ENCODE measurements around the gene GRIN2A.

Gene GRIN2A

GRCh38 chr16:10225653-10226052 is 43.4 kb upstream of the GRIN2A start:
- H3K4me3 Mint-ChIP-seq = no peak overlapping the region
- H3K9me3 Mint-ChIP-seq = peaks cover 2% of the 10 kb centered on the region
- TF ChIP-seq CTCF (IDR thresholded peaks at IDR 0.05; ENCODE audit: unreplicated experiment in 3 of 3) = no peak
- no peak overlapping the region for H3K27ac Mint-ChIP-seq
- H3K4me1 Mint-ChIP-seq = peaks cover 34% of the 10 kb centered on the region
- H3K36me3 Mint-ChIP-seq (ENCODE audit: low read depth) = no peaks in the 10 kb centered on the region
- peaks cover 10% of the 10 kb centered on the region for H3K27me3 Mint-ChIP-seq (ENCODE audit: low read depth)

DNA sequence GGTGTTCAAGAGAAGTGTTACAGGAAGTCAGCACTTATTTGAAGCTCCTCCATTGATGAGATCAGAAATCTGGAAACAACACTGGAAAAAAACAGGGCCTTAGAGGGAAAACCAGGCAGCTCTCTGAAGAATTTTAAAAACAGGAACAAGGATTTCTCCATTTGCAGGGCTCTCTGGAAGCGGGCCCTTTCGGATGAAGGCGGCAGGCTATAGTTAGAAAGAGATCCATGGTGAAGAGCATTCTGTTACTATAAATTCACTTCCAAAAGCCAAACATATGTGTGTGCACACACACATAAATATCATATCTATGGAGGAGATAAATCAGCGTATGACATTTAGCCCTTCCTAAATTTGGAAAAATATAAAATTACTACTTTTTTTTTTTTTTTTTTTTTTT is 42.6 kb upstream of the GRIN2A start:
- no peaks in the 10 kb centered on the region for H3K36me3 Mint-ChIP-seq (ENCODE audit: low read depth)
- H3K4me1 Mint-ChIP-seq = peaks cover 34% of the 10 kb centered on the region
- no peak overlapping the region for H3K27ac Mint-ChIP-seq
- H3K9me3 Mint-ChIP-seq = peaks cover 2% of the 10 kb centered on the region
- H3K27me3 Mint-ChIP-seq (ENCODE audit: low read depth) = peaks cover 10% of the 10 kb centered on the region
- no peak overlapping the region for H3K4me3 Mint-ChIP-seq
- TF ChIP-seq CTCF (IDR thresholded peaks at IDR 0.05; ENCODE audit: unreplicated experiment in 3 of 3) = no peak

GRCh38 chr16:10220942-10221341 is 38.7 kb upstream of the GRIN2A start:
- Mint-ChIP-seq H3K9me3 (no peaks in the 10 kb centered on the region), H3K27me3 (ENCODE audit: low read depth) (peaks cover 6% of the 10 kb centered on the region), H3K4me1 (peaks cover 11% of the 10 kb centered on the region), H3K36me3 (ENCODE audit: low read depth) (no peaks in the 10 kb centered on the region), H3K27ac (no peak overlapping the region), H3K4me3 (no peak overlapping the region)
- TF ChIP-seq CTCF (IDR thresholded peaks at IDR 0.05; ENCODE audit: unreplicated experiment in 3 of 3) = no peak

- no peak overlapping the region for H3K4me3 Mint-ChIP-seq
- no peaks in the 10 kb centered on the region for H3K9me3 Mint-ChIP-seq
- H3K27me3 Mint-ChIP-seq (ENCODE audit: low read depth) = peaks cover 6% of the 10 kb centered on the region
- no peak overlapping the region for H3K27ac Mint-ChIP-seq
- no peak for TF ChIP-seq CTCF (IDR thresholded peaks at IDR 0.05; ENCODE audit: unreplicated experiment in 3 of 3)
- H3K4me1 Mint-ChIP-seq = peaks cover 4% of the 10 kb centered on the region
- no peaks in the 10 kb centered on the region for H3K36me3 Mint-ChIP-seq (ENCODE audit: low read depth)
Observed at GRCh38 chr16:10219742-10220141, 37.5 kb upstream of the GRIN2A start.

- H3K4me3 Mint-ChIP-seq = no peak overlapping the region
- H3K27ac Mint-ChIP-seq = no peak overlapping the region
- no peaks in the 10 kb centered on the region for H3K4me1 Mint-ChIP-seq
- H3K36me3 Mint-ChIP-seq (ENCODE audit: low read depth) = no peaks in the 10 kb centered on the region
- TF ChIP-seq CTCF (IDR thresholded peaks at IDR 0.05; ENCODE audit: unreplicated experiment in 3 of 3) = no peak
- H3K27me3 Mint-ChIP-seq (ENCODE audit: low read depth) = peaks cover 6% of the 10 kb centered on the region
- no peaks in the 10 kb centered on the region for H3K9me3 Mint-ChIP-seq
Observed at GRCh38 chr16:10218490-10219206, 36.4 kb upstream of the GRIN2A start.

DNA sequence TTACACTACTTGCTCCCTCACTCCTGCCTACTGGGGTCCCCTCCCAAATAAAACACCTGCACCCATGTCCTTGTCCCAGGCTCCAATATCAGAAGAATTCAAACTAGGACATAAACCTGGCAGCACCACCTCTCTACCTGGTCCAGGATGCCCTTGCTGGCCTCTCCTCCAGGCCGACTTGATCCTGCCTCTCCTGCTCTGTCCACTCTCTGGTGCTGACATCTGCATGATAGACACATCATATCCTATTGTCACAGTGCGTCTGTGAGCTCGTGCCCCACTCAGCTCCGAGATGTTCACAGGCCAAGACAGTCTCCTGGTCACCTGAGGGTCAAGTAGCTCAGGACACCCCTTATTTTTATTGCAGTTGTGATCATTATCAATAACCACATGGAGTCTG is 31.5 kb upstream of the GRIN2A start:
- Mint-ChIP-seq H3K9me3 (no peaks in the 10 kb centered on the region), H3K27me3 (ENCODE audit: low read depth) (peaks cover 3% of the 10 kb centered on the region)

More for the DNA sequence above, 31.5 kb upstream of the GRIN2A start:
- no peak for TF ChIP-seq CTCF (IDR thresholded peaks at IDR 0.05; ENCODE audit: unreplicated experiment in 3 of 3)
- no peaks in the 10 kb centered on the region for H3K4me1 Mint-ChIP-seq
- H3K27ac Mint-ChIP-seq = no peak overlapping the region
- H3K4me3 Mint-ChIP-seq = no peak overlapping the region
- no peaks in the 10 kb centered on the region for H3K36me3 Mint-ChIP-seq (ENCODE audit: low read depth)

All from nephron (organoid).